ENCODE measurements around the gene MAP3K10.

The MAP3K10 gene

GRCh38 chr19:40191836-40192646, 815 bp downstream of the MAP3K10 start (continued):
- TF ChIP-seq, protein P1, sequence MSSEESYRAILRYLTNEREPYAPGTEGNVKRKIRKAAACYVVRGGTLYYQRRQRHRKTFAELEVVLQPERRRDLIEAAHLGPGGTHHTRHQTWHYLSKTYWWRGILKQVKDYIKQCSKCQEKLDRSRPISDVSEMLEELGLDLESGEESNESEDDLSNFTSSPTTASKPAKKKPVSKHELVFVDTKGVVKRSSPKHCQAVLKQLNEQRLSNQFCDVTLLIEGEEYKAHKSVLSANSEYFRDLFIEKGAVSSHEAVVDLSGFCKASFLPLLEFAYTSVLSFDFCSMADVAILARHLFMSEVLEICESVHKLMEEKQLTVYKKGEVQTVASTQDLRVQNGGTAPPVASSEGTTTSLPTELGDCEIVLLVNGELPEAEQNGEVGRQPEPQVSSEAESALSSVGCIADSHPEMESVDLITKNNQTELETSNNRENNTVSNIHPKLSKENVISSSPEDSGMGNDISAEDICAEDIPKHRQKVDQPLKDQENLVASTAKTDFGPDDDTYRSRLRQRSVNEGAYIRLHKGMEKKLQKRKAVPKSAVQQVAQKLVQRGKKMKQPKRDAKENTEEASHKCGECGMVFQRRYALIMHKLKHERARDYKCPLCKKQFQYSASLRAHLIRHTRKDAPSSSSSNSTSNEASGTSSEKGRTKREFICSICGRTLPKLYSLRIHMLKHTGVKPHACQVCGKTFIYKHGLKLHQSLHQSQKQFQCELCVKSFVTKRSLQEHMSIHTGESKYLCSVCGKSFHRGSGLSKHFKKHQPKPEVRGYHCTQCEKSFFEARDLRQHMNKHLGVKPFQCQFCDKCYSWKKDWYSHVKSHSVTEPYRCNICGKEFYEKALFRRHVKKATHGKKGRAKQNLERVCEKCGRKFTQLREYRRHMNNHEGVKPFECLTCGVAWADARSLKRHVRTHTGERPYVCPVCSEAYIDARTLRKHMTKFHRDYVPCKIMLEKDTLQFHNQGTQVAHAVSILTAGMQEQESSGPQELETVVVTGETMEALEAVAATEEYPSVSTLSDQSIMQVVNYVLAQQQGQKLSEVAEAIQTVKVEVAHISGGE (tag by site-specific recombination; conservative IDR thresholded peaks at IDR 0.05; ENCODE audit: low read depth), result no peak
- TF ChIP-seq ZNF221 (tag by site-specific recombination; IDR thresholded peaks at IDR 0.05; ENCODE audit: borderline replicate concordance), result no peak
- TF ChIP-seq ZNF48 (tag by site-specific recombination; IDR thresholded peaks at IDR 0.05), result no peak
- no peak for TF ChIP-seq SETDB1 (IDR thresholded peaks at IDR 0.05; ENCODE audit: insufficient read length, low read length)
- no peak for TF ChIP-seq ZNF202 (tag by site-specific recombination; IDR thresholded peaks at IDR 0.05; ENCODE audit: borderline replicate concordance)
- no peak for TF ChIP-seq ZNF571 (tag by site-specific recombination; IDR thresholded peaks at IDR 0.05)
- TF ChIP-seq ZNF24 (tag by site-specific recombination; IDR thresholded peaks at IDR 0.05), result no peak
- no peak for TF ChIP-seq ZNF433 (tag by site-specific recombination; IDR thresholded peaks at IDR 0.05; ENCODE audit: low read depth)
- TF ChIP-seq, protein P2, sequence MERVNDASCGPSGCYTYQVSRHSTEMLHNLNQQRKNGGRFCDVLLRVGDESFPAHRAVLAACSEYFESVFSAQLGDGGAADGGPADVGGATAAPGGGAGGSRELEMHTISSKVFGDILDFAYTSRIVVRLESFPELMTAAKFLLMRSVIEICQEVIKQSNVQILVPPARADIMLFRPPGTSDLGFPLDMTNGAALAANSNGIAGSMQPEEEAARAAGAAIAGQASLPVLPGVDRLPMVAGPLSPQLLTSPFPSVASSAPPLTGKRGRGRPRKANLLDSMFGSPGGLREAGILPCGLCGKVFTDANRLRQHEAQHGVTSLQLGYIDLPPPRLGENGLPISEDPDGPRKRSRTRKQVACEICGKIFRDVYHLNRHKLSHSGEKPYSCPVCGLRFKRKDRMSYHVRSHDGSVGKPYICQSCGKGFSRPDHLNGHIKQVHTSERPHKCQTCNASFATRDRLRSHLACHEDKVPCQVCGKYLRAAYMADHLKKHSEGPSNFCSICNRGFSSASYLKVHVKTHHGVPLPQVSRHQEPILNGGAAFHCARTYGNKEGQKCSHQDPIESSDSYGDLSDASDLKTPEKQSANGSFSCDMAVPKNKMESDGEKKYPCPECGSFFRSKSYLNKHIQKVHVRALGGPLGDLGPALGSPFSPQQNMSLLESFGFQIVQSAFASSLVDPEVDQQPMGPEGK (tag by site-specific recombination; IDR thresholded peaks at IDR 0.05), result peak; percentile 96
- no peak for TF ChIP-seq ZNF621 (tag by site-specific recombination; IDR thresholded peaks at IDR 0.05)
- no peak for TF ChIP-seq ZNF514 (tag by site-specific recombination; IDR thresholded peaks at IDR 0.05)
- no peak for TF ChIP-seq ZNF670 (tag by site-specific recombination; IDR thresholded peaks at IDR 0.05; ENCODE audit: low read depth)
- TF ChIP-seq SCRT2 (tag by site-specific recombination; IDR thresholded peaks at IDR 0.05), result no peak
- TF ChIP-seq, protein P3, sequence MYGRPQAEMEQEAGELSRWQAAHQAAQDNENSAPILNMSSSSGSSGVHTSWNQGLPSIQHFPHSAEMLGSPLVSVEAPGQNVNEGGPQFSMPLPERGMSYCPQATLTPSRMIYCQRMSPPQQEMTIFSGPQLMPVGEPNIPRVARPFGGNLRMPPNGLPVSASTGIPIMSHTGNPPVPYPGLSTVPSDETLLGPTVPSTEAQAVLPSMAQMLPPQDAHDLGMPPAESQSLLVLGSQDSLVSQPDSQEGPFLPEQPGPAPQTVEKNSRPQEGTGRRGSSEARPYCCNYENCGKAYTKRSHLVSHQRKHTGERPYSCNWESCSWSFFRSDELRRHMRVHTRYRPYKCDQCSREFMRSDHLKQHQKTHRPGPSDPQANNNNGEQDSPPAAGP (tag by site-specific recombination; IDR thresholded peaks at IDR 0.05), result peak; percentile 78
- no peak for TF ChIP-seq ZNF626 (tag by site-specific recombination; IDR thresholded peaks at IDR 0.05)
- TF ChIP-seq ZNF529 (tag by site-specific recombination; IDR thresholded peaks at IDR 0.05; ENCODE audit: insufficient replicate concordance), result no peak
- TF ChIP-seq, protein P4, sequence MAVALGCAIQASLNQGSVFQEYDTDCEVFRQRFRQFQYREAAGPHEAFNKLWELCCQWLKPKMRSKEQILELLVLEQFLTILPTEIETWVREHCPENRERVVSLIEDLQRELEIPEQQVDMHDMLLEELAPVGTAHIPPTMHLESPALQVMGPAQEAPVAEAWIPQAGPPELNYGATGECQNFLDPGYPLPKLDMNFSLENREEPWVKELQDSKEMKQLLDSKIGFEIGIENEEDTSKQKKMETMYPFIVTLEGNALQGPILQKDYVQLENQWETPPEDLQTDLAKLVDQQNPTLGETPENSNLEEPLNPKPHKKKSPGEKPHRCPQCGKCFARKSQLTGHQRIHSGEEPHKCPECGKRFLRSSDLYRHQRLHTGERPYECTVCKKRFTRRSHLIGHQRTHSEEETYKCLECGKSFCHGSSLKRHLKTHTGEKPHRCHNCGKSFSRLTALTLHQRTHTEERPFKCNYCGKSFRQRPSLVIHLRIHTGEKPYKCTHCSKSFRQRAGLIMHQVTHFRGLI (tag by site-specific recombination; IDR thresholded peaks at IDR 0.05), result no peak
- no peak for TF ChIP-seq ZNF558 (tag by site-specific recombination; IDR thresholded peaks at IDR 0.05)
- no peak for TF ChIP-seq ZNF140 (tag by site-specific recombination; IDR thresholded peaks at IDR 0.05)
- TF ChIP-seq, protein P5, sequence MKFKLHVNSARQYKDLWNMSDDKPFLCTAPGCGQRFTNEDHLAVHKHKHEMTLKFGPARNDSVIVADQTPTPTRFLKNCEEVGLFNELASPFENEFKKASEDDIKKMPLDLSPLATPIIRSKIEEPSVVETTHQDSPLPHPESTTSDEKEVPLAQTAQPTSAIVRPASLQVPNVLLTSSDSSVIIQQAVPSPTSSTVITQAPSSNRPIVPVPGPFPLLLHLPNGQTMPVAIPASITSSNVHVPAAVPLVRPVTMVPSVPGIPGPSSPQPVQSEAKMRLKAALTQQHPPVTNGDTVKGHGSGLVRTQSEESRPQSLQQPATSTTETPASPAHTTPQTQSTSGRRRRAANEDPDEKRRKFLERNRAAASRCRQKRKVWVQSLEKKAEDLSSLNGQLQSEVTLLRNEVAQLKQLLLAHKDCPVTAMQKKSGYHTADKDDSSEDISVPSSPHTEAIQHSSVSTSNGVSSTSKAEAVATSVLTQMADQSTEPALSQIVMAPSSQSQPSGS (tag by site-specific recombination; IDR thresholded peaks at IDR 0.05; ENCODE audit: low read depth), result no peak
- no peak for TF ChIP-seq ZNF548 (tag by site-specific recombination; IDR thresholded peaks at IDR 0.05)
- TF ChIP-seq, protein P6, sequence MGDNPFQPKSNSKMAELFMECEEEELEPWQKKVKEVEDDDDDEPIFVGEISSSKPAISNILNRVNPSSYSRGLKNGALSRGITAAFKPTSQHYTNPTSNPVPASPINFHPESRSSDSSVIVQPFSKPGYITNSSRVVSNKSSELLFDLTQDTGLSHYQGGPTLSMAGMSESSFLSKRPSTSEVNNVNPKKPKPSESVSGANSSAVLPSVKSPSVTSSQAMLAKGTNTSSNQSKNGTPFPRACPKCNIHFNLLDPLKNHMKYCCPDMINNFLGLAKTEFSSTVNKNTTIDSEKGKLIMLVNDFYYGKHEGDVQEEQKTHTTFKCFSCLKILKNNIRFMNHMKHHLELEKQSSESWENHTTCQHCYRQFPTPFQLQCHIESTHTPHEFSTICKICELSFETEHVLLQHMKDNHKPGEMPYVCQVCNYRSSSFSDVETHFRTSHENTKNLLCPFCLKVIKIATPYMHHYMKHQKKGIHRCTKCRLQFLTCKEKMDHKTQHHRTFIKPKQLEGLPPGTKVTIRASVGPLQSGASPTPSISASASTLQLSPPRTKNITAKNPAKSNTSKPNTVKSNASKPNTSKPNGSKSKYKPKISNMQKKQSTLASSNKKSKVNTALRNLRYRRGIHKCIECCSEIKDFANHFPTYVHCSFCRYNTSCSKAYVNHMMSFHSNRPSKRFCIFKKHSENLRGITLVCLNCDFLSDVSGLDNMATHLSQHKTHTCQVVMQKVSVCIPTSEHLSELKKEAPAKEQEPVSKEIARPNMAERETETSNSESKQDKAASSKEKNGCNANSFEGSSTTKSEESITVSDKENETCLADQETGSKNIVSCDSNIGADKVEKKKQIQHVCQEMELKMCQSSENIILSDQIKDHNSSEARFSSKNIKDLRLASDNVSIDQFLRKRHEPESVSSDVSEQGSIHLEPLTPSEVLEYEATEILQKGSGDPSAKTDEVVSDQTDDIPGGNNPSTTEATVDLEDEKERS (tag by site-specific recombination; IDR thresholded peaks at IDR 0.05), result no peak
- TF ChIP-seq ZNF121 (tag by site-specific recombination; IDR thresholded peaks at IDR 0.05), result no peak
- TF ChIP-seq ZNF768 (tag by site-specific recombination; IDR thresholded peaks at IDR 0.05), result no peak
- TF ChIP-seq ZNF138 (tag by site-specific recombination; IDR thresholded peaks at IDR 0.05; ENCODE audit: borderline replicate concordance), result no peak
- peak; percentile 33 for TF ChIP-seq ZBTB17 (tag by site-specific recombination; IDR thresholded peaks at IDR 0.05)
